Suprapubic skin (tissue), 3 donors: ENCODE measurements around the gene NUCB2.

Experiments used
- CTCF ChIP-seq, 2 donors: fragments of 200-600 bp in 1 of 2; fragments of 450-650 bp in 1 of 2; sonication (generic) in 1 of 2; IDR thresholded peaks; one replicate each; pipeline ENCODE4 v1.5.1; 2016 to 2019; ENCODE audit warnings: antibody characterized with exemption in 2 of 2, mild to moderate bottlenecking in 1 of 2, moderate library complexity in 1 of 2
- POLR2A ChIP-seq, 2 donors: fragments of 450-650 bp; IDR thresholded peaks; one replicate each; pipeline ENCODE4 v1.6.1; 2017; ENCODE audit warnings: antibody characterized with exemption in 2 of 2, mild to moderate bottlenecking in 2 of 2, moderate library complexity in 2 of 2

GRCh38 chr11:17351510-17352176, 75.1 kb downstream of the NUCB2 start, which contains the start of gene NCR3LG1:
- TF ChIP-seq CTCF (IDR thresholded peaks at IDR 0.05) (no peak), POLR2A (IDR thresholded peaks at IDR 0.05) (no peak)
